Measurements from ENCODE around the gene CHRND.

GRCh38 chr2:232545511-232546375, 19.8 kb downstream of the CHRND start:
- TF ChIP-seq CTCF (IDR thresholded peaks at IDR 0.05; ENCODE audit: low read depth, low read length, missing input control) (no peak), RAD21 (IDR thresholded peaks at IDR 0.05) (no peak), YY1 (IDR thresholded peaks at IDR 0.05) (no peak), ATF3 (IDR thresholded peaks at IDR 0.05) (no peak), REST (IDR thresholded peaks at IDR 0.05) (no peak)

All from liver (tissue), 3 donors.